SK-N-SH treated with all-trans-retinoic acid at 6 μM for 48 hours (cell line): Measurements from ENCODE around the gene TRIM44.

Source experiments
- CREB5 ChIP-seq: fragments of 250-450 bp; sonication (Bioruptor Pico); IDR thresholded peaks from 2 replicates; pipeline ENCODE4 v1.5.1; 2020; ENCODE audit warnings: low read depth, mild to moderate bottlenecking, moderate library complexity
- GLIS3 ChIP-seq: fragments of 250-450 bp; sonication (Bioruptor Pico); IDR thresholded peaks from 2 replicates; pipeline ENCODE4 v1.5.0; 2020; ENCODE audit warnings: mild to moderate bottlenecking, moderate library complexity

- TF ChIP-seq GLIS3 (CRISPR knock-in tag) (no peak), CREB5 (CRISPR knock-in tag) (no peak)
Observed at GRCh38 chr11:35794850-35795249, 132.3 kb downstream of the TRIM44 start.
